Jurkat, Clone E6-1 (cell line): Measurements from ENCODE around the gene COL5A1.

ENCODE experiments used
- DNase-seq: peaks from one replicate; pipeline ENCODE4 v3.0.0-alpha.2; 2011; ENCODE audit warnings: low read depth, low spot score
- H3K4me3 ChIP-seq: 2 replicates; pipeline ENCODE4 v1.5.1; 2011; ENCODE audit warnings: mild to moderate bottlenecking, low read length, control low read depth, moderate library complexity

Gene COL5A1

DNA sequence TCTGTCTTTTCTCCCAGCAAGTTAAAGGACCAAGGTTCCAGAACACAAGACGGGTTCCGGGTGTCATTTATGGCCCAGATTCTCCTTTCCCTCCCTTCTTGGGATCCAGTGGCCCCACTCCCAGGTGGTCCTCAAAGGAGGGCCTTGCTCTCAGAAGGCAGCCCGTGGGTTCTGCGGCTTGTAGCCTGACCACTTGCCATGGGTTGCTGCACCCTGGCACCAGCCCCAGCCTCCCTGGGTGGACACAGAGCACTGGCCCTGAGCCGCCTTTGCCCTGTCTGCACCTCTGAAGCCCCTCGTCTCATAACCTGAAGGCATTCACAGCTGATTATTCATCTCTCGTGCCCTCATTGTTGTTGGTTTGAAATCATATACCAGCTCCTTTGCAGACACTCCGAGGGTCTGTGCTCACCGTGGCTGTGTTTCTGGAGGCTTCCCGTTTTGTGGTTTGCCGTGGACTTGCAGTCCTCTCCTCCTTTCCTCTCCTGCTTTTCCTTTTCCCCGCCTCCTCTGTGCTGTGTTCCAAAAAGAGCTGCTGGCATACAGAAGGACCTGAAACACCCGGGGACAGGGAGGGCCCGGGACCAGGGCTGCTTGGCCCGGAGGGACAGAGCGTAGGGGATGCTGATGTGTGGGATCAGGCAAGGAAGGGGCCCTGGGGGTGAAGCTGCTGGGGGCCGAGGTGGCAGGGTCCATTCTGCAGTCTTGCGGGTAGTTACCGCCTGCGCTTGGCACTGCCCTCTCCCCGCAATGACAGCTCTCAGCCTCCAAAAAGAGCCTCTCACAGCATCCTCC lies 189.5 kb downstream of the COL5A1 start:
- no peak for DNase-seq
- H3K4me3 ChIP-seq = no peak overlapping the region

DNA sequence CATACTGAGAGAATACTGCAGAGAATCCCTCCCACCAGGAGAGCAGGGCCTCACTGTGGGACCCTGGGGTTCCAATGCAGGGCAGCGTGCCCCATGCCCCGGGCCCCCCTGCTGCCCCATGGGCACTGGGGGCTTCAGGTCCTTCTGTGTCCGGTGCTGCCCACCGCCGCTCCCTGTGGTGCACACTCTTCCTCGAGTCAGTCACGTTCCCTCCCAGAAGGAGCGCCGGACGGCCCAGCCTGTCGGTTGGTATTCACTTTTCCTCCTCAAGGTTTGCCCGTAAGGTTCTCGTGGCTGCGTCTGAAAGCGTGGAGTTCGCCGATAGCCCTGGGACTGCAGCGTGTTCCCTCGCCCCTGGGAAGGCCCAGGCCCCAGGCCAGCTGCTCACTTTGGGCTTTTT lies 190.9 kb downstream of the COL5A1 start:
- no peak overlapping the region for H3K4me3 ChIP-seq
- no peak for DNase-seq

DNA sequence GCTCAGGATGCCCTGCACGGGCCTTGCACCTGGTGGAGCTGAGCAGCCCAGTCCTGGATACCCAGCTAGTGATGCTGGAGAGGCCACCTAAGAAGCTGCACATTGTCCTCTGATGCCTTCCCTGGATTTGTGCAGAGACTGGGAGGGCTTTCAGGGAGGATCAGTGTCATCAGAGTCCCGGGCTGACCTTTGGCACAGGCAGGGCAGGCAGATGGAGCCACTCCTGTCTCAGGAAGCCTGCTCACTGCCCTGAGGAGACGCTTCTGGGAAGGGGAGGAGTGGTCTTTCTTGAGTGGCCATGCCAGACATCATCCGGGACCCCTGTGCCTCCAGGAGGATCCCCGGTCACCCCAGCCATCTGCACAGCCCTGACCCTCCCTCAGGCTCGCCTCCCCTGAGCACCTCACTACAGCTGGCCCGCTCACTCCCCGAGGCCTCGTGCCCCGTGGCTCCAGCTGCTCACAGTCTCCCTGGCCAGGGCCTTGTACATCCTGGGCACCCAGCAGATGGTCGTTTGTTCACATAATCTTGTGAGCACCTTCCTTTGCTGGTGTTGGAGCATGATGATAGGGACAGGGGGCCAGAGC lies 191.8 kb downstream of the COL5A1 start:
- H3K4me3 ChIP-seq = no peak overlapping the region
- DNase-seq = no peak

DNA sequence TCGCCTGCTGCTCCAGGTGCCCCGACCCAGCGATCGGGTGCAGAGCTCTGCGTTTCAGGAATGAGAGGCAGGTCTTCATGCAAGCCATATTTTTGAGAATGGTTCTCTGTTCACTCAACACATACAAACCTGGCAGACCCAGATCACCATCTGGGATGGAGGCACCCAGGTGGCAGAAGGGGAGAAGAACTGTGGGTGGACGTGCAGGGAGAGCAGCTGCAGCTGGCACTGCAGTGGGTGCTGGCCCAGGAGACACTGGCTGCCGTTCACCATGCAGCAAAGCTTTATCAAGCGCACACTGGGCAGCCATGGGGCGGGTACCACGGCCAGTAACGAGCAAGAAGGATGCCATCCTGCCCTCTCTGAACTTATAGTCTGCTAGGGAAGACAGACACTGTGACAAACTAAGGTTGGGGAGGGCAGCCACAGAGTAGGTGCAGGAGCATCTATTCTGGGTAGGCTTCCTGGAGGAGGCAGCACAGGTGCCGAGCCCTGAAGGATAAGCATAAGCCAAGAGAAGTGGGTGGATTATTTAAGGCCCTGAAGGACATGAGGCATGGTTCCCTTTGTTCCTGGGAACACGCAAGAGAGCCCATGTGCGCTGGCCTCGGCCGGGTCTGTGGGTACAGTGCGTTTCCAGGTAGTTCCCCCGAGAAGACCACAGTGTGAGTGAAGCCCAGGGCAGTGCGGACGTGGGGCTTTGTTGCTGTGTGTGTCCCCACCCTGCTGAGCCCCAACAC lies 192.8 kb downstream of the COL5A1 start:
- no peak for DNase-seq
- H3K4me3 ChIP-seq = no peak overlapping the region

DNA sequence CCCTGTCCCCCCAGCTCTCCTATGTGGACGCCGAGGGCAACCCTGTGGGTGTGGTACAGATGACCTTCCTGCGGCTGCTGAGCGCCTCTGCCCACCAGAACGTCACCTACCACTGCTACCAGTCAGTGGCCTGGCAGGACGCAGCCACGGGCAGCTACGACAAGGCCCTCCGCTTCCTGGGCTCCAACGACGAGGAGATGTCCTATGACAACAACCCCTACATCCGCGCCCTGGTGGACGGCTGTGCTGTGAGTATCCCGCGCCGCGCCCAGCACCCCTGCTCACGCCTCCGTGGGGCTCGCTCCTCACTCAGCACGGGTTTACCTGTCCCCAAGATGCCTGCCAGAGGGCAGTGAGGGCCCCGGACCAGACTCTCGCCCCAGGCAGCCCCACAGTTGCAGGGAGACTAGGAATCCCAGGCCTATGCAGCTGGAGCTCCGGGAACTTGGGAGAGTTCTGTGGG lies 193.4 kb downstream of the COL5A1 start:
- DNase-seq = no peak
- no peak overlapping the region for H3K4me3 ChIP-seq

DNA sequence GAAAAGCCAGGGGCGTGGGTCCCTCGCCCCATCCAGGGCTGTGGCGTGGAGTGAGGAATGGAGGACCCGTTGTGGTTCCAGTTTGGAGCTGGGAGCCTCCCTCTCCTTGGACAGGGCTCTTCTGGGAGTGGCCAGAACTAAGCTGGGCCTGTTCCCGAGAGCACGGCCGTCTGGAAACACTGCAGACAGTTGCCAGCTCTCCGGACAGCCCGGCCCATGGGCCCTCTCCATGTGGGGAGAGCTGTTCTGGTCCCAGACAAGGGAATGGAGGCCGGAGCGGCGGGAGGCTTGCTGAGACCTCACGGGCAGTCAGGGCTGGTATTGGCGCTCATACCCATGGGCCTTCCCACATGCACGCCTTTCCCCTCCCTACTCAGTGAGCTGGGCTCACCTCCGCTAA lies 193.8 kb downstream of the COL5A1 start:
- DNase-seq = no peak
- H3K4me3 ChIP-seq = no peak overlapping the region

DNA sequence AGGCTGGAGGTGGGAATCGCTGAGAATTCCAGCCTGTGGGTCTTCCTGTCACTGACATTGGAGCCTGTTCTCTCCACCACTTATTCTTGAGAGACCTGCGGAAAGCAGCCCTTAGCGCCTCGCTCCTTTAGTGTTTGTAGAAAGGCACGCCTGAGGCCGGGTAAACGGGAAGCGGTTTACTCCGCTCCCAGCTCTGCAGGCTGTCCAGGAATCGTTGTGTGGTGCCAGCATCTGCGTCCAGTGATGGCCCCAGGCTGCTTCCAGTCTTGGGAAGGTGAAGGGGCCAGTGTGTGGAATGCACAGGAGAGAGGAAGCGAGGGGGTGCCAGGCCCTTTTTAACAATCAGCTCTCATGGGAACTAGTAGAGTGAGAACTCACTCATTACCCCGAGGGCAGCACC lies 194.4 kb downstream of the COL5A1 start:
- no peak overlapping the region for H3K4me3 ChIP-seq
- no peak for DNase-seq

DNA sequence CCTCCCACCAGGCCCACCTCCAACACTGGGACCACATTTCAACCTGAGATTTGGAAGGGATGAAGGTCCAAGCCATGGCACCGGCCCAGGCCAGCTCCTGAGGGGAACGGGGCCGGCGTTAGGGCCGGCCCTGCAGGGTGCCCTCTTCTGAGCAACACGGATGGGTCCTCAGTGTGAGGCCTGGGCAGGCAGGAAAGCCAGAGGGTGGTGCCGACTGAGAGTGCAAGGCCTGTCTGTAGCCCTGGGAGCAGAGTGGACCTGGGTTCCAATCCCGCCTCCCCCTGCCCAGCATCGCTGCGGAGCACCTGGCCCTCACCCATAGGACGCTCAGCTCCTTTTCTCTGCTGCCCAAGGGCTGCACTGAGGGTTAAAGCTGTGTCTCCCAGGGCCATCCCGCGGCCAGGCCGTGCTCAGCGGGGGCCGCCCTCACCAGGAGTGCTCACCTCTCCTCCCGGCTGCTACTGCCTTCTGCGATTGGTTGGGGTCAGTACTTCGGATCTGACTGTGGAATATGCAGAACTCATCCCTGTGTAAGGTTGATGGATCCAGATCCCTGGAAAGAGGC lies 194.9 kb downstream of the COL5A1 start:
- H3K4me3 ChIP-seq = no peak overlapping the region
- no peak for DNase-seq

DNA sequence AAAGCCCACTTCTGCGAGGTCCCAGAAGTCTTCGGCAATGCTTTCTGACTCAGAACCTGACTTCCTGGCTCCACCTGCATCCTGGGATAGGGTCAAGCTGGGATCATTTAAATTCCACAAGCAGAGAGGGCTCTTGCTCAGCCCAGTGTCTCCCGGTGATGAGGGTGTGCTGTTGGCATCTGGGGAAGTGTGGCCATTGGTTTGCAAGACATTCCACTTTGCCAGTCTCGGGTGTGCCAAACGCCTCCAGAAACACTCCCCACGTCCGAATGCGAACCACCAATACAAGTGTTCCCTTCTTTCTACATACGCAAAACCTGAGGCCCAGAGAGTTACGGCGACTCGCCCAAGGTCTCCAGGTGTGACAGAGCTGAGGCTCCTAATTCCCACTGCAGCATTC lies 195.9 kb downstream of the COL5A1 start:
- no peak for DNase-seq
- H3K4me3 ChIP-seq = no peak overlapping the region

DNA sequence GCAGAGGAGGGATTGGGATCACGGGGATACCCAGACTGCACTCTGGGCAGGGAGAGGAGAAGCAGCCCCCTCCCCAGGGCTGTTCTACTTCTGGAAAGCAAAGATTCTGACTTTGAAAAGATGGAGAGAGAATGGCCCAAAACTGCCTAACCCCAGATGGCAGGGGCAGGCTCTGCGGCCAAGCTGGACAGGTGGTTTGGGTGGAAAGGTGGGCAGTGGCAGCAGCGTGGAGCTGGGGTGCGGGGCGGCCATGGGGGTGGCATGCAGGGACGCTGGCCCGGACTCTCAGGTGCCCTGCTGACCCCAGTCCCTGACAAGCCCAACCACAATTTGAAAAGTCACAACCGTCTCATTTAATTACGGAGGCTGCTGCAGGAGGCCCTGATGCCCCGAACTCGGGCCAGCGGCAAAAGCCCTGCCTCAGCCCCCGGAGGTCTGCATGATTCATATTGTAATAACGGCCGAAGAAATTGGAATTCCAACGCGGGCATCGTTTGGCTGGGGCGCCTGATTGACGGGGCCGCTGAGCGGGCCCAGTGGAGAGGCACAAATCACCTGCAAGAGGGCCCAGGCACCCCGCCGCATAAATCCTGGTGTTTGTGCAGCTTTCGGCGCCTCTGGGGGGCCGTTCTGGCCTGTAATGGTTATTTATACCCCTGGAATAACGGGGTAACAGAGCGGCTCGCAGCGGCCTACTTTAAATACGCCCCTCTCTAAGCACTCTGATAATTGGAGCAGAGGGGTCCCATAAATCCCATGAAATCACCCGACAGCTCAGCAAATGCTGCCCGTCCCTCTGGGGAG lies 197.2 kb downstream of the COL5A1 start:
- H3K4me3 ChIP-seq = no peak overlapping the region
- no peak for DNase-seq

DNA sequence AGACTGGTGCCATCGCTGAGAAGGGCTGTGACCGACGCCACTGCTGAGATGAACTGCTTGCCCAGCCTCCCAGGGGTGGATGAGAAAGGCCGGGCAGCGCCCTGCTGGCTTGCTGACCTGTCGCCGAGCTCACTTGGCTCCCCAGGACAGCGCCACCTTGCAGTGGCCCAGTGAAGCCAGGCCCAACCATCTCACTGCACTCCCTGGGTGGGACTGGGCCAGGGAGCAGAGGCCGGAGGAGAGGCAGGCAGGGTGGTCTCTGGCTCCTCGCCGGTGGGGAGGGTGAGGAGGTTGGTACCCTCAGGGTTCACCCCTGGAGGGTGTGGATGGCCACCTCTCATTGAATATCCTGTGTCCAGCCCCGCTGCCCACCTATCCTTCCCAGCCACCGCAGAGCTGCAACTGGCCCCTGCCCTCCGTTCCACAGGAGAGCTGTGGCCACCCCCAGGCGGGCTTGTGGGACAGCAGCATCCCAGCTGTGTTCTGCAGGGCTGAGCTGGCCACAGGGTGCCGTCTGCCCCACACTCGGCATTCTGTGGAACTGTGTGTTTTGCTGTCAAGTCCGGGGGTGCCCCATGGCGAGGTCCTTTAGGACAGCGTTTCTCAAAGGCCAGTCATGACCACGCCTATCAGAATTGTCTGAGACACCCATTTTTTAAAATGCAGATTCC lies 198.0 kb downstream of the COL5A1 start:
- no peak for DNase-seq
- no peak overlapping the region for H3K4me3 ChIP-seq

DNA sequence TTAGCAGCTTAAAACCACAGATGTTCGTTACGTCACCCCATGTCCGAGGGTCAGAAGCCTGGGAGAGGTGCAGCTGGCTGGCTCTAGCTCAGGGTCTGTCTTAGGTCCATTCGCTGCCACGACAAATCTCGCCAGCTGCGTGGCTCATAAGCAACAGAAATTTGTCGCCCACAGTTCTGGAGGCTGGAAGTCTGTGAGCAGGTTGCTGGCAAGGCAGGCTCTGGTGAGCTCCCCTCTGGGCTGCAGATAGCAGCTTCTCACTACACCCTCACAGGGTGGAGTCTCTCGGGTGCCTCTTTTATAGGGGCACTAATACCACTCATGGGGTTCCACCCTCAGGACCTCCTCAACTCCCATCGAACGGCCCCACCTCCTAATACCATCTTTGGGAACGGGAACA lies 198.9 kb downstream of the COL5A1 start:
- H3K4me3 ChIP-seq = no peak overlapping the region
- no peak for DNase-seq

DNA sequence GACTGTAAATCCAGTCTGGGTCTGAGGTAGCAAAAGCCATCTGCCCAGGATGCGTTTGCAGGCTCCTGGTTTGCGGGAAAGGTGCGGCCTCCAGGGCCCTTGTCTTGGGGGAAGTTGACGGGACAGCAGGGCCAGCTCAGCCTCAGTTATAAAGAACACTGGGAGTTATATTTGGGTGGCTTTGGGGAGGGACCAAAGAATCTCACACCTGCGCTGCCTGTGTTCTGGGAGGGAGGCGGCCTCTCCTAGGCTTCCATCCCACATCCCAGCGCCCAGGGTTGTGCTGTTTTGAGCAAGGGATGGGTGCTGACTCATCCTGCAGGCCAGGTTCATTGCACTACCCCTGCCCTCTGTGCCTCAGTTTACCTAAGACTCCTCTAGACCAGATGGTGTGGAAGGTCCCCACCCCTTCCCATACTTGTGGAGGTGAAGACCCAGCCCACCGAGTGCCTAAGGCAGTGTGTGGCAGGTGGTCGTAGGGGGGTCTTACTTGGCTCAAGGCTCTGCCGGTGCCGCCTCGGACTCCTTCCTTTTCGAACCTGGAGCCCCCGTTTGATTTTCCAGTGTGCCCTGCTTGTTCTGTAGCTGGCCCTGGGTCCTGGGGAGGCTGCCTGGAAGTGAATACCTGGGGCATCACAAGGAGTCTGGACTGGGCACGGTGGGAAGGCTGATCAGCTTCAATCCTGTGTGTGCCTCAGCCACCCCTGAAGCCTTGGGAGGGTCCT lies 199.7 kb downstream of the COL5A1 start:
- H3K4me3 ChIP-seq = no peak overlapping the region
- DNase-seq = no peak

DNA sequence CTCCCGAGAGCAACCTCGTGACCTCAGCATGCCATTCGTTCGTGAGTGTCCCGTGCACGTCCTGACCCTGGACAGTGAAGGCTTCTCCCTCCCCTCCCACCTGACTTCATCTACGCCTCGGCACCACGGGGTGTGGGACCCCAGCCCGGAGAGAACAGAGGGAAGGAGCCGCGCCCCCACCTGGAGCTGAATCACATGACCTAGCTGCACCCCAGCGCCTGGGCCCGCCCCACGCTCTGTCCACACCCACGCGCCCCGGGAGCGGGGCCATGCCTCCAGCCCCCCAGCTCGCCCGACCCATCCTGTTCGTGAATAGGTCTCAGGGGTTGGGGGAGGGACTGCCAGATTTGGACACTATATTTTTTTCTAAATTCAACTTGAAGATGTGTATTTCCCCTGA lies 200.7 kb downstream of the COL5A1 start:
- no peak overlapping the region for H3K4me3 ChIP-seq
- no peak for DNase-seq

DNA sequence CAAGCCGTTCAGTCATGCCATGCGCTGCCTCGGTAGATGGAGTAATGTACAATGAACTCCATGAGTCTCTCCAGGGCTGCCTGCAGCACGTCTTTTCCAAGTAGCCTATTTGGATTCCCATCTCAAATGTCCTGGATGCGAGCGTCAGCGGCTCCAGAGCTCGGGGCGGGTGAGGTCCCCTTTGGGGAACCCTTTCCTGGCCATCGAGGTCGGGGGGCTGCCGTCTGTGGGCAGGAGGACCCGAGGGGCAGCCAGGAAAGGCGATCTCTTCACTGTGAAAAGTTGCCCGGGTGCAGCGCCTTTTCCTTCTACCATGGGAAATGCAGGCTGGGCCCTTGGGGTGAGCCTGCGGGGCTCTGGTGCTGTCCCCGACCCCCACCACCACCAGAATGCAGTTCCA lies 202.1 kb downstream of the COL5A1 start:
- DNase-seq = no peak
- H3K4me3 ChIP-seq = no peak overlapping the region

DNA sequence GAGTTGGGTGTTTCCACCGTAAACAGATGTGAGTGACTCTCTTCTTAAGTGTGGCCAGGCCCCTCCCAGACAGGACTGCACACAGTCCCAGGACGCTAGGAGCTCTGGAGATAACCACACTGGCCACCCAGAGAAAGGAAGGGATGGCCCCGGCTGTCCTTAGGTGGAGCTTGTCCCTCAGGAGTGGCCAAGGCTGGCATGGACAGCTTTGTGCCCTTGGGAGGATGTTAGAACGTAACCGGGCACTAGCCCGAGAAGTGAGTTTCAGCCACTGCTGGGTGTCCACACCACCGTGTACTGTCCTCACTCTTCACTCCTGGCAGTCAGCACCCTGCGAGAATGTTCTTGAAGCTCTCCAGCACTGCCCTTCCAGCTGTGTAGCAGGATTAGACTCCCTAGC lies 203.2 kb downstream of the COL5A1 start:
- H3K4me3 ChIP-seq = no peak overlapping the region
- no peak for DNase-seq

DNA sequence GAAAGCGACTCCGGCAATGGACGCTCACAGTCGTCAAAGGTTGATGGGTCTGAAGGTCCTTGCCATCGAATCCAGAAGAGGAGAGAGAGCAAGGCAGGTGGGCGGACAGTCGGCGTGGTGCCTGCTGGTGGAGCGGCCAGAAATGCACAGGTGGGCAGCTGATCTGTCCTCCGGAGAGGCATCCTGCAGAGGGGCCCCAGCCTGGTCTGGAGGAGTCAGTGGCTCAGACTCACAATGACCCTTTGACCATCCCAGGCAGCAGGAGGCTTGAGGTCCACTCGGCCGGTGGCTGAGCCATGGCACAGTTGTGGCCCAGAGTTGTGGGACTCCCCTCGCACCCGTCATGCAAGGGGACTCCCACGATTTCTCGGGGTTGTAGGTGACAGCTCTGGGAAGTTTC lies 204.6 kb downstream of the COL5A1 start:
- no peak overlapping the region for H3K4me3 ChIP-seq
- DNase-seq = no peak

DNA sequence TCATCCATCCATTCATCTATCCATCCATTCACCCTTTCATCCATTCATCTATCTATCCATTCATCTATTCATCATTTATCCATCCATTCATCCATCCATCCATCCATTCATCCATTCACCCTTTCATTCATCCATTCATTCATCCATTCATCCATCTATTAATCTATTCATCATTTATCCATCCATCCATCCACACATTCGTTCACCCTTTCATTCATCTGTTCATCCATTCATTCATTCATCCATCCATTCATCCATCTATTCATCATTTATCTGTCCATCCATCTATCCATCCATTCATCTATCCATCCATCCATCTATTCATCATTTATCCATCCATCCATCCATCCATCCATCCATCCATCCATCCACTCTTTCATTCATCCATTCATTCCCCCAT lies 205.1 kb downstream of the COL5A1 start:
- DNase-seq = no peak
- no peak overlapping the region for H3K4me3 ChIP-seq
